HepG2 (cell line): Measurements from ENCODE around the gene ALDOA. TPM values are rescaled to one million over a fixed set of nuclear protein-coding genes. Genes with fewer than 3 reads are reported as not detected.
A peak's percentile ranks its signal among the peaks of the same experiment; 100 is the strongest.

Source experiments
- ATAC-seq: fragments of 200-7000 bp; cut with Tn5 transposase; 3 replicates; pipeline ENCODE4 v1.9.1; 2020; ENCODE audit warnings: mild to moderate bottlenecking, moderate library complexity
- BruUV-seq: library from RNA; stranded (reverse); fragments of 400-500 nt; replicated peaks from 2 replicates; lab custom pipeline; 2021; lab: Mats Ljungman, UMichigan
- CTCF ChIA-PET: fragments of 300-600 bp; formaldehyde crosslinking; extraction: SDS; loops from one replicate; lab custom pipeline; 2021; ENCODE audit warnings: low total read pairs, inconsistent platforms, low intra/inter-chr PET ratio; lab: Yijun Ruan, JAX
- POLR2A ChIA-PET: fragments of 350-600 bp; sonication (Branson Sonifier 250); formaldehyde crosslinking; loops from one replicate; lab custom pipeline; 2020; ENCODE audit warnings: antibody characterized with exemption, inconsistent platforms; lab: Yijun Ruan, JAX
- DNase-seq: peaks from one replicate; pipeline ENCODE4 v3.0.0-alpha.2; 2015; ENCODE audit warnings: low spot score
- FAIRE-seq: peaks from 3 replicates; lab custom pipeline; 2011; peaks lifted over from hg19 to GRCh38; lab: Jason Lieb, UNC
- H2AFZ ChIP-seq: one replicate; pipeline ENCODE4 v1.6.1; 2011; ENCODE audit warnings: low read length, inconsistent platforms
- H3K27ac ChIP-seq: fragments of 300-600 bp; 3 replicates; pipeline ENCODE4 v1.8.0; 2011; ENCODE audit warnings: mixed run types, mild to moderate bottlenecking, mixed read lengths, low read length, inconsistent platforms; ENCODE audit not compliant: insufficient read depth; ENCODE audit errors: extremely low read length
- H3K27me3 ChIP-seq, 2 experiments: fragments of 200-600 bp in 1 of 2; 2 replicates in 1 of 2; 3 replicates in 1 of 2; pipeline versions ENCODE4 v1.6.0 to v1.8.0; 2011; ENCODE audit warnings: low read length in 2 of 2, mild to moderate bottlenecking in 2 of 2, moderate library complexity in 2 of 2, inconsistent platforms in 1 of 2; ENCODE audit not compliant: insufficient read depth in 2 of 2, control insufficient read depth in 1 of 2
- H3K36me3 ChIP-seq, 2 experiments: fragments of 200-600 bp in 1 of 2; replicated peaks in 1 of 2; 2 replicates in 1 of 2; 3 replicates in 1 of 2; pipeline versions ENCODE4 v1.5.1 to v1.8.0; 2011; ENCODE audit warnings: low read length in 2 of 2, inconsistent platforms in 1 of 2; ENCODE audit not compliant: insufficient read depth in 2 of 2, control insufficient read depth in 1 of 2
- H3K4me1 ChIP-seq: 2 replicates; pipeline ENCODE4 v1.5.1; 2012; ENCODE audit warnings: low read length, inconsistent platforms; ENCODE audit not compliant: insufficient read depth
- H3K4me2 ChIP-seq: 2 replicates; pipeline ENCODE4 v1.6.0; 2011; ENCODE audit warnings: low read depth, low read length, inconsistent platforms
- H3K4me3 ChIP-seq, 3 experiments: fragments of 200-600 bp in 1 of 3; sonication (generic), shearing (Covaris generic) in 1 of 3; replicated peaks in 1 of 3; 2 replicates each; pipeline ENCODE4 v1.5.1; 2011 to 2016; ENCODE audit warnings: low read length in 3 of 3, inconsistent platforms in 2 of 3, low read depth in 2 of 3, mild to moderate bottlenecking in 2 of 3, control low read depth in 1 of 3, mixed read lengths in 1 of 3; ENCODE audit not compliant: insufficient read depth in 1 of 3
- H3K79me2 ChIP-seq: one replicate; pipeline ENCODE4 v1.6.1; 2011; ENCODE audit warnings: low read length, inconsistent platforms; ENCODE audit not compliant: insufficient read depth
- H3K9ac ChIP-seq: 2 replicates; pipeline ENCODE4 v1.6.0; 2011; ENCODE audit warnings: mild to moderate bottlenecking, low read depth, low read length, inconsistent platforms; ENCODE audit not compliant: insufficient read depth
- H3K9me3 ChIP-seq: 2 replicates; pipeline ENCODE4 v1.5.1; 2012; ENCODE audit warnings: mild to moderate bottlenecking, low read length
- H4K20me1 ChIP-seq: 2 replicates; pipeline ENCODE4 v1.6.0; 2011; ENCODE audit warnings: inconsistent platforms, mild to moderate bottlenecking, low read length, moderate library complexity; ENCODE audit not compliant: insufficient read depth
- HNF4A ChIP-seq: sonication (generic); formaldehyde crosslinking; IDR thresholded peaks from 2 replicates; pipeline ENCODE4 v1.4.0; 2020; ENCODE audit warnings: missing genetic modification reagents
- ISX ChIP-seq: sonication (generic); formaldehyde crosslinking; conservative IDR thresholded peaks from 2 replicates; pipeline ENCODE4 v1.5.0; 2020; ENCODE audit warnings: missing genetic modification reagents
- JUNB ChIP-seq: sonication (generic); formaldehyde crosslinking; IDR thresholded peaks from 2 replicates; pipeline ENCODE4 v1.8.0; 2022; ENCODE audit warnings: missing genetic modification reagents, mild to moderate bottlenecking, borderline replicate concordance
- MTA3 ChIP-seq: sonication (generic); formaldehyde crosslinking; IDR thresholded peaks from 2 replicates; pipeline ENCODE4 v1.4.0; 2020; ENCODE audit warnings: missing genetic modification reagents
- SCMH1 ChIP-seq: sonication (generic); formaldehyde crosslinking; IDR thresholded peaks from 2 replicates; pipeline ENCODE4 v1.9.0; 2021; ENCODE audit warnings: missing genetic modification reagents, mild to moderate bottlenecking, borderline replicate concordance
- SIN3A ChIP-seq: IDR thresholded peaks from 2 replicates; pipeline ENCODE4 v1.6.1; 2011; ENCODE audit warnings: low read depth, mild to moderate bottlenecking, control low read depth, low read length, borderline replicate concordance
- TMF1 ChIP-seq: sonication (generic); formaldehyde crosslinking; IDR thresholded peaks from 2 replicates; pipeline ENCODE4 v1.8.1; 2022; ENCODE audit warnings: low read depth, missing genetic modification reagents
- TP53 ChIP-seq: sonication (generic); formaldehyde crosslinking; conservative IDR thresholded peaks from 2 replicates; pipeline ENCODE4 v1.4.0; 2020; ENCODE audit warnings: missing genetic modification reagents
- ZNF124 ChIP-seq: sonication (generic); formaldehyde crosslinking; IDR thresholded peaks from 2 replicates; pipeline ENCODE4 v1.4.0; 2020; ENCODE audit warnings: missing genetic modification reagents
- ZNF180 ChIP-seq: sonication (generic); formaldehyde crosslinking; IDR thresholded peaks from 2 replicates; pipeline ENCODE4 v1.4.0; 2020; ENCODE audit warnings: low read depth, missing genetic modification reagents, borderline replicate concordance
- ZNF549 ChIP-seq: sonication (generic); formaldehyde crosslinking; IDR thresholded peaks from 2 replicates; pipeline ENCODE4 v1.5.0; 2020; ENCODE audit warnings: missing genetic modification reagents
- ZNF879 ChIP-seq: sonication (generic); formaldehyde crosslinking; IDR thresholded peaks from 2 replicates; pipeline ENCODE4 v1.8.1; 2023; ENCODE audit warnings: missing genetic modification reagents
- WGBS: methylation state at CpG from one replicate; pipeline ENCODE4 v1.1.6; 2017; ENCODE audit warnings: low lambda C conversion rate; 5-methylcytosine and 5-hydroxymethylcytosine counted together
- in situ Hi-C: cut with HindIII; loops from 2 replicates; pipeline ENCODE4 v1.10.0; 2017; ENCODE audit warnings: low pct_unique_long_range_greater_than_20kb; ENCODE audit not compliant: extremely low pct_ligation_motif_present
- intact Hi-C: fragments of 100-400 bp; cut with micrococcal nuclease; formaldehyde crosslinking; loops from one replicate; pipeline ENCODE4 v1.10.0; 2022; ENCODE audit not compliant: unreplicated experiment
- polyA plus RNA-seq, 8 experiments: library from polyadenylated mRNA; depleted of rRNA in 3 of 8; stranded (reverse) in 7 of 8; unstranded in 1 of 8; fragments of >200 nt; fragmentation: Illumina TruSeq in 4 of 8; extraction: Trizol in 4 of 8; gene quantifications; 2 replicates each; pipeline versions ENCODE4 v1.2.1 to v1.2.3, GENCODE V29; 2011 to 2016; ENCODE audit warnings: low read depth in 4 of 8, missing spikeins in 1 of 8, mixed read lengths in 1 of 8; ENCODE audit not compliant: insufficient read depth in 1 of 8
- total RNA-seq, 5 experiments: library from RNA; depleted of rRNA; stranded (reverse); fragments of >200 nt; fragmentation: Illumina TruSeq; extraction: Trizol; gene quantifications; 2 replicates each; pipeline ENCODE4 v1.2.3, GENCODE V29; 2016; ENCODE audit warnings: low read depth in 1 of 5

ALDOA gene
- total and polyA plus RNA-seq, 2 of the 13 experiments (the other 11 are each of a cell fraction or from before 2014, with no cell fraction given), result 925 to 1,884 TPM

DNA sequence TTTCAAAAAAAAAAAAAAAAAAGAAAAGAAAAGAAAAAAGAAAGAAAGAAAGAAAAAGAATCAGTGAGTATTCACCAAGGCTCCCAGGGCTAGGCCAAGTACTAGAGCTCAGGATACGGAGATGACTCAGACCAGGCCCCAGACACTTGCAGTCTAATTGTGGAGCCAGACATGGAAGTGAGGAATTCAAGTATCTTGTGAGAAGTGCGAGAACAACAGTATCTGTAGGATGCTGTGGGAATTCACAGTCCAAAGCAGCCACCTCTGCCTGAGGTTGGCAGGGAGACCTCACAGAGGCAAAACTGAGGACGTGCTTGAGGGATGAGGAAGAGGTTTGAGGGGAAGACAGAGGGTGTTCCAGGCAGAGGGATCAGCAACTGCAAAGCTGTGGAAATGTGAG is 14.0 kb upstream of the ALDOA start:
- no peak overlapping the region for H3K27ac ChIP-seq
- no peak overlapping the region for H3K4me2 ChIP-seq
- TF ChIP-seq ZNF549 (CRISPR knock-in tag), result no peak
- TF ChIP-seq ZNF180 (CRISPR knock-in tag), result no peak
- TF ChIP-seq SIN3A, result no peak
- TF ChIP-seq MTA3 (CRISPR knock-in tag), result no peak
- no peak for TF ChIP-seq ZNF879 (CRISPR knock-in tag)
- no peak for TF ChIP-seq HNF4A (CRISPR knock-in tag)
- TF ChIP-seq ISX (CRISPR knock-in tag), result no peak
- no peak for TF ChIP-seq SCMH1
- TF ChIP-seq JUNB (CRISPR knock-in tag), result no peak
- no peak for TF ChIP-seq ZNF124 (CRISPR knock-in tag)
- no peak for TF ChIP-seq TMF1 (CRISPR knock-in tag)
- no peak for TF ChIP-seq TP53 (CRISPR knock-in tag)
- DNase-seq, result no peak
- 71% methylated on average over 3 of the region's 3 CpGs for WGBS
- peaks cover 34% of the 10 kb centered on the region for H3K4me1 ChIP-seq
- no TSS peak for BruUV-seq
- in situ Hi-C loops, result no loop called here
- H3K9me3 ChIP-seq, result no peaks in the 10 kb centered on the region
- H3K4me3 ChIP-seq, result no peak overlapping the region
- POLR2A ChIA-PET, result no interaction called here
- H3K9ac ChIP-seq, result no peak overlapping the region
- H2AFZ ChIP-seq, result peak overlapping the region; percentile 17
- no peaks in the 10 kb centered on the region for H3K79me2 ChIP-seq
- H3K27me3 ChIP-seq, result peaks cover 0 to 7% of the 10 kb centered on the region in 2 experiments; a peak in 2 of 5 replicates
- intact Hi-C loops, result no loop called here
- CTCF ChIA-PET, result no interaction called here
- H3K36me3 ChIP-seq, result no peaks in the 10 kb centered on the region
- ATAC-seq, result no peak
- no peak for FAIRE-seq
- no peaks in the 10 kb centered on the region for H4K20me1 ChIP-seq
